ENCODE measurements around the gene COL21A1.

DNA sequence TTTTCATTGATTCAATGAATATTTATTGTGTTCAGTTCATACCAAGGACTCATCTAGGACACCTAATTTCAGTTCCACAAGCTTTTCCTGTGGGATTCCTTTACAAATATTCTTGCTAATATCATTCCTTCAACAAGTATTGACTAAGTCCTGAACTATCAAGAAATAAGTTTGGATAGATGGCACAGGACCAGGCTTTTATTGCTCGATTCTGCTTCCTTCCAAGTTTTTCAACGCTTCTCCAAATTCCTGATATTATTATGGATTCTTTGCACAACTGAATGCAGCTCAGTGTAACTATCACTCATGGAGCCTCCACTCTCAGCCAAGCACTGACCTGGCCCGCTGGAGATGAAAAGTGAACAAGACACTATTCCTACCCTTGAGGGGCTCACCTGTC is 32.7 kb upstream of the COL21A1 start:
- no peak for TF ChIP-seq SUZ12 (IDR thresholded peaks at IDR 0.05)
- TF ChIP-seq CTBP1 (IDR thresholded peaks at IDR 0.05; ENCODE audit: borderline replicate concordance): no peak
- no peak for TF ChIP-seq ELF4 (IDR thresholded peaks at IDR 0.05)
- TF ChIP-seq FOXK2 (IDR thresholded peaks at IDR 0.05): no peak
- TF ChIP-seq FOXA1 (IDR thresholded peaks at IDR 0.05): no peak
- no peak for TF ChIP-seq ZNF384 (IDR thresholded peaks at IDR 0.05)
- TF ChIP-seq BHLHE40 (IDR thresholded peaks at IDR 0.05; ENCODE audit: borderline replicate concordance): no peak
- TF ChIP-seq SP1 (IDR thresholded peaks at IDR 0.05): no peak
- no peak for TF ChIP-seq NFRKB (IDR thresholded peaks at IDR 0.05)
- no peak for TF ChIP-seq PKNOX1 (IDR thresholded peaks at IDR 0.05)
- no peak for TF ChIP-seq HDGF (IDR thresholded peaks at IDR 0.05; ENCODE audit: borderline replicate concordance)
- no peak for TF ChIP-seq FOXM1 (IDR thresholded peaks at IDR 0.05; ENCODE audit: borderline replicate concordance)
- no peak for TF ChIP-seq LEF1 (IDR thresholded peaks at IDR 0.05; ENCODE audit: borderline replicate concordance)
